Measurements from ENCODE around the gene CEACAM4. TPM values are rescaled to one million over a fixed set of nuclear protein-coding genes. Genes with fewer than 3 reads are reported as not detected.
A peak's percentile ranks its signal among the peaks of the same experiment; 100 is the strongest.

Gene CEACAM4
- total RNA-seq, 2 experiments from 2014 or later: 0.36 to 0.84 TPM

DNA sequence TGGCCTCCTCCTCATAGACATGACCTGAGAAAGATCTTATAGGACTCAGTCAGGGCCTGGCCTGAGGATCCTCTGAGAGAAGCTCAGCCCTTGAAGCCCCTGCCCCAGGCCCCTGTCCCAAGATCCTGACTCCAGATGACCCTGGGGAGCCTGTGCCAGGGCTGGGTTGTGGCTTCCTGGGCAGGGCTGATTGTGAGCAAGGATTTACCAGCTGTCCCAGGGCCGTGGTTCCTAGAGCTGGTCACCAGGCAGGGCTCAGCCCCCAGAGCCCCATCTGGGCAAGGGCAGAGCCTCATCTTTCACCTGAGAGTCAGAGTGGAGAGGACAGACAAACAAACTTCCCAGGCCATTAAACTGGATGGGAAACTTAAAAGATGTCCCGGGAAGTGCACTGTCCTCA lies 49.0 kb downstream of the CEACAM4 start:
- no peak for DNase-seq
- CTCF ChIA-PET: interaction anchor here (1.1 kb wide), 1 partner anchor 128 kb away, joined by 3 read pairs; no protein-coding TSS in a partner anchor
- Histone ChIP-seq H3K27ac (ENCODE audit: low read depth in 1 of 2, low read length in 2 of 2) (no peak overlapping the region), H3K27me3 (ENCODE audit: control insufficient read depth in 1 of 2, insufficient read depth in 2 of 2, low read length in 2 of 2) (no peaks in the 10 kb centered on the region), H3K9me3 (ENCODE audit: control insufficient read depth in 1 of 2, insufficient read depth in 1 of 2, low read length in 2 of 2) (peaks cover 8 to 16% of the 10 kb centered on the region in 2 experiments), H3K36me3 (ENCODE audit: insufficient read depth, low read length) (peaks cover 66% of the 10 kb centered on the region), H3K4me3 (ENCODE audit: low read length) (no peak overlapping the region), H3K4me1 (ENCODE audit: insufficient read depth, low read length) (peaks cover 22% of the 10 kb centered on the region)
- Mint-ChIP-seq H3K4me3 (no peak overlapping the region), H3K4me1 (ENCODE audit: low read depth) (peaks cover 29% of the 10 kb centered on the region), H3K27ac (no peak overlapping the region), H3K36me3 (ENCODE audit: low read depth) (peaks cover 78% of the 10 kb centered on the region), H3K9me3 (peaks cover 3% of the 10 kb centered on the region), H3K27me3 (no peaks in the 10 kb centered on the region)
- intact Hi-C loops (cut with DNase I, micrococcal nuclease): loop anchor here in 1 of 2 experiments (10.0 kb wide), 1 partner anchor 373 kb away; no protein-coding TSS in a partner anchor
- TF ChIP-seq, protein P1, sequence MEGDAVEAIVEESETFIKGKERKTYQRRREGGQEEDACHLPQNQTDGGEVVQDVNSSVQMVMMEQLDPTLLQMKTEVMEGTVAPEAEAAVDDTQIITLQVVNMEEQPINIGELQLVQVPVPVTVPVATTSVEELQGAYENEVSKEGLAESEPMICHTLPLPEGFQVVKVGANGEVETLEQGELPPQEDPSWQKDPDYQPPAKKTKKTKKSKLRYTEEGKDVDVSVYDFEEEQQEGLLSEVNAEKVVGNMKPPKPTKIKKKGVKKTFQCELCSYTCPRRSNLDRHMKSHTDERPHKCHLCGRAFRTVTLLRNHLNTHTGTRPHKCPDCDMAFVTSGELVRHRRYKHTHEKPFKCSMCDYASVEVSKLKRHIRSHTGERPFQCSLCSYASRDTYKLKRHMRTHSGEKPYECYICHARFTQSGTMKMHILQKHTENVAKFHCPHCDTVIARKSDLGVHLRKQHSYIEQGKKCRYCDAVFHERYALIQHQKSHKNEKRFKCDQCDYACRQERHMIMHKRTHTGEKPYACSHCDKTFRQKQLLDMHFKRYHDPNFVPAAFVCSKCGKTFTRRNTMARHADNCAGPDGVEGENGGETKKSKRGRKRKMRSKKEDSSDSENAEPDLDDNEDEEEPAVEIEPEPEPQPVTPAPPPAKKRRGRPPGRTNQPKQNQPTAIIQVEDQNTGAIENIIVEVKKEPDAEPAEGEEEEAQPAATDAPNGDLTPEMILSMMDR (IDR thresholded peaks at IDR 0.05): no peak
- no peak for ATAC-seq (ENCODE audit: poor library complexity)
- POLR2A ChIA-PET: no interaction called here

DNA sequence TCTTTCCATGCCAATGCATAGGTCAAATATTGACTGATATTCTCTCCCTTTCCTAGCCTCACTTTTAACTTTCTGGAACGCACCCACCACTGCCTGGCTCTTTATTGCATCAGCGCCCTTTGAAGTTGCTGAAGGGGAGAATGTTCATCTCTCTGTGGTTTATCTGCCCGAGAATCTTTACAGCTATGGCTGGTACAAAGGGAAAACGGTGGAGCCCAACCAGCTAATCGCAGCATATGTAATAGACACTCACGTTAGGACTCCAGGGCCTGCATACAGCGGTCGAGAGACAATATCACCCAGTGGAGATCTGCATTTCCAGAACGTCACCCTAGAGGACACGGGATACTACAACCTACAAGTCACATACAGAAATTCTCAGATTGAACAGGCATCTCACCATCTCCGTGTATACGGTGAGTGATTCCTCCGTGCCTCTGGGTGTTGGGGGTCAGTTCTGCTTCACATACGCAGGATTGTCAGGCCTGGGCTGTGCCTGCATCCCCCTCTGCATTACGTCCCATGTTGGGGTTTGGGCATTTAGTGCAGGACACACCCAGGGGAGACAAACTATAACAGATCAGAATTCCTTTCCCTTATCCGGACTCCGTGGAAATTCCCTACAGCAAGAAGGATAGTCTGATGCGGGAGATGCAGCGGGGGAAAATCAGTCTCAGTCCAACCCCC lies 49.6 kb downstream of the CEACAM4 start:
- TF ChIP-seq, protein P1 (IDR thresholded peaks at IDR 0.05): no peak
- peaks cover 22% of the 10 kb centered on the region for H3K4me1 ChIP-seq (ENCODE audit: insufficient read depth, low read length)
- peaks cover 3% of the 10 kb centered on the region for H3K9me3 Mint-ChIP-seq
- no peak overlapping the region for H3K4me3 ChIP-seq (ENCODE audit: low read length)
- peaks cover 29% of the 10 kb centered on the region for H3K4me1 Mint-ChIP-seq (ENCODE audit: low read depth)
- peaks cover 64% of the 10 kb centered on the region for H3K36me3 ChIP-seq (ENCODE audit: insufficient read depth, low read length)
- no peak overlapping the region for H3K27ac ChIP-seq (ENCODE audit: low read depth in 1 of 2, low read length in 2 of 2)
- no peaks in the 10 kb centered on the region for H3K27me3 Mint-ChIP-seq
- H3K4me3 Mint-ChIP-seq: no peak overlapping the region
- H3K27me3 ChIP-seq (ENCODE audit: control insufficient read depth in 1 of 2, insufficient read depth in 2 of 2, low read length in 2 of 2): no peaks in the 10 kb centered on the region
- POLR2A ChIA-PET: no interaction called here
- peaks cover 3 to 10% of the 10 kb centered on the region in 2 experiments for H3K9me3 ChIP-seq (ENCODE audit: control insufficient read depth in 1 of 2, insufficient read depth in 1 of 2, low read length in 2 of 2)
- intact Hi-C loops (cut with DNase I, micrococcal nuclease): loop anchor here in 1 of 2 experiments (10.0 kb wide), 1 partner anchor 372 kb away; no protein-coding TSS in a partner anchor
- H3K27ac Mint-ChIP-seq: peak overlapping the region; percentile 29
- no peak for DNase-seq
- CTCF ChIA-PET: no interaction called here
- ATAC-seq (ENCODE audit: poor library complexity): no peak
- peaks cover 73% of the 10 kb centered on the region for H3K36me3 Mint-ChIP-seq (ENCODE audit: low read depth)

DNA sequence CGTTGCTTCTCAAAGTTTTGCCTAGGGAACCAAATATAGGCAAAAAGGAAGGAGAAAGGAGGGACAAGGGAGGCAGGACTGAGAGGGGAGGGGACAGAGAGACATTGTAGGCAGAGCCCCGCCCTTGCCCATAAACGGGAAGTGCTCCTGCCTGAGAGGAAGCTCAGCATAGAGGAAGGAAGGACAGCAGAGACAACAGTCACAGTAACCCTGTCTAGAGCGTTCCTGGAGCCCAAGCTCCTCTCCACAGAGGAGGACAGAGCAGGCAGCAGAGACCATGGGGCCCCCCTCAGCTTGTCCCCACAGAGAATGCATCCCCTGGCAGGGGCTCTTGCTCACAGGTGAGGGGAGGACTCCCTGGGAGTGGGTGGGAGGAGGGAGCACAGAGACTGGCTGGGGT lies 50.9 kb downstream of the CEACAM4 start, which contains the start of gene CEACAM21:
TSS of gene CEACAM21 (plus strand) at position 169 of the 400 bp plus-strand sequence. CDS start at position 278, 109 bp downstream.
- Histone ChIP-seq H3K27me3 (ENCODE audit: control insufficient read depth in 1 of 2, insufficient read depth in 2 of 2, low read length in 2 of 2) (no peaks in the 10 kb centered on the region), H3K4me1 (ENCODE audit: insufficient read depth, low read length) (peaks cover 23% of the 10 kb centered on the region), H3K4me3 (ENCODE audit: low read length) (peak within 1 kb of the TSS; percentile 26), H3K9me3 (ENCODE audit: control insufficient read depth in 1 of 2, insufficient read depth in 1 of 2, low read length in 2 of 2) (peaks cover 0 to 5% of the 10 kb centered on the region in 2 experiments), H3K36me3 (ENCODE audit: insufficient read depth, low read length) (peaks cover 55% of the 10 kb centered on the region), H3K27ac (ENCODE audit: low read depth in 1 of 2, low read length in 2 of 2) (peak within 1 kb of the TSS in 1 of 2 donors; percentile 51)
- H3K27me3 Mint-ChIP-seq: no peaks in the 10 kb centered on the region
- ChIA-PET CTCF (interaction anchor here (1.1 kb wide), 1 partner anchor 13 kb away, joined by 3 read pairs; no protein-coding TSS in a partner anchor), POLR2A (interaction anchor here (0.5 to 2.0 kb wide), 13 partner anchors 10 to 312 kb away, joined by 3 to 8 read pairs (median 4); partner anchors contain the start of genes B9D2 and HNRNPUL1)
- DNase-seq: peak in 11 of 14 experiments; percentile 28 to 75 (median 53)
- H3K4me3 Mint-ChIP-seq: peak within 1 kb of the TSS; percentile 59
- peak within 1 kb of the TSS; percentile 73 for H3K27ac Mint-ChIP-seq
- intact Hi-C loops (cut with DNase I, micrococcal nuclease): loop anchor here in 1 of 2 experiments (10.0 kb wide), 1 partner anchor 371 kb away; no protein-coding TSS in a partner anchor
- peaks cover 29% of the 10 kb centered on the region for H3K4me1 Mint-ChIP-seq (ENCODE audit: low read depth)
- H3K9me3 Mint-ChIP-seq: no peaks in the 10 kb centered on the region
- peaks cover 60% of the 10 kb centered on the region for H3K36me3 Mint-ChIP-seq (ENCODE audit: low read depth)
- peak; percentile 99 for ATAC-seq (ENCODE audit: poor library complexity)
- TF ChIP-seq, protein P1 (IDR thresholded peaks at IDR 0.05): no peak

Data from CD4-positive, alpha-beta T cell (primary cell).